HG03469 (cell line): Measurements from ENCODE around the gene FAM210B.
"Not testable (repeated sequence)": the region's sequence is repeated elsewhere in the genome, so short reads cannot be mapped to it uniquely, and the experiment has no call there.

Experiments used
- ATAC-seq: cut with Tn5 transposase; IDR thresholded peaks from one replicate; pipeline ENCODE4 v1.9.1; 2021; ENCODE audit warnings: mild to moderate bottlenecking, moderate library complexity, moderate number of reproducible peaks; ENCODE audit not compliant: unreplicated experiment

FAM210B gene

DNA sequence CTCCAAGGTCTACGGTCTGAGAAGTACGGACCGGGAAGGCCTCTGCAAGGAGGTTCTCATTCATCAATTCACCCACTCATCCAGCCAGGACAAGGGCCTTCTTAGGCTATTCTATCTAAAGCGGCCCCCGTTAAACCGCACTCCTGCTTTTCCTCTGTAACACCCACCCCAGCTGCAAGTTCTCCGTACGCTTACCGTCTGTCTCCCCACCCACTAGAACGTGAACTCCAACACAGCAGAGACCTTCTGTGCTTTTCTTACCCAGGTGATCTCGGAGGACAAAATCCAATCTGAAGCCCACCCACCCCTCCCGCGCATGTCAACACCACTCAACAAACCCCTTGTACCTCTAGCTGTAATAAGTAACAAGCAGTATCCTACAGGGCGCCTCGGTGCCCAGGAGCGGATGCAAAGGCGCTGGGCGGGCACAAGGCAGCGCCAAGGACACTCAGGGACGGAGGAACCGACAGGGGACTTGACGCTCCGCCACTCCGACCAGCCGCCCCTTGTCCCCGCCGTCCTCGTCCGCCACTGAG, 32.9 kb downstream of the FAM210B start:
- no peak for ATAC-seq

DNA sequence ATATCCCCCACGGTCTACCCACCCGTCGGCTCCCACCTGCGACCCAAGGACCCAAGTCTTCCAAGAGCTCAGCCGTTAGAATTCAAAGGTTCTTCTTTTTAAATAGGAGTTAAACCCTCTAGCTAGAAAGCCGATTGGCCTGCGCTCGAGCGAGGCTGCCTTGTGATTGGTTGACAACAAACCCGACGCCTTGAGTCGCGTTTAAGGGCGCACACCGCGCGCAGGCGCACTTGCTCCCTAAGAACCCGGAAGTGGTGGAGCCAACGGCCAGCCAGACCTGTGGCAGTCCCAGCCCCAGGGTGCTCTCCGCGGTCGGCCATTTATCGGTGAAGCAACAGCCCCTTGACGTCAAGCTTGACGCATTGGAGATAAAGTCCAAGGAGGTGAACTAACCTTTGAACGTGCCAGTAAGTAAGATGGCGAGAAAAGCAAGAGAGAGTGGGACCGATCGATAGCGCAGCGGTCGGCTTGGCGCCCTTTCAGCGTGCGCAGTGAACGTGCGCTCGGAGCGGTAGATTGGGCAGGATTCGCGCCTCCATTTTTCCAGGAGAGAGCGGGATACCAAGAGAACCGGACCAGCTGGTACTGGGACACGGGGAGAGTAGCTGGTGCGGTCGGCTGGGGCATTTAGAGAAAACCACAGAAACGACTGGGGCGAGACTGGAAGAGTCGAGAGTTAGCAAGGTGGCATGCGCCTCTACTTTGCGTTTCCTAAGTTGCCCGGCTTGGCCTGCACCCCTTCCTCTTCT, 33.5 kb downstream of the FAM210B start, which contains the start of the genes AURKA and CSTF1:
TSS of gene AURKA (minus strand) at position 84 of the 749 bp plus-strand sequence. CDS start 4,018 bp downstream, outside the sequence.
TSS of gene CSTF1 (plus strand) at position 514 of the 749 bp plus-strand sequence. CDS start 2,908 bp downstream, outside the sequence.
- peak; percentile 91 for ATAC-seq

DNA sequence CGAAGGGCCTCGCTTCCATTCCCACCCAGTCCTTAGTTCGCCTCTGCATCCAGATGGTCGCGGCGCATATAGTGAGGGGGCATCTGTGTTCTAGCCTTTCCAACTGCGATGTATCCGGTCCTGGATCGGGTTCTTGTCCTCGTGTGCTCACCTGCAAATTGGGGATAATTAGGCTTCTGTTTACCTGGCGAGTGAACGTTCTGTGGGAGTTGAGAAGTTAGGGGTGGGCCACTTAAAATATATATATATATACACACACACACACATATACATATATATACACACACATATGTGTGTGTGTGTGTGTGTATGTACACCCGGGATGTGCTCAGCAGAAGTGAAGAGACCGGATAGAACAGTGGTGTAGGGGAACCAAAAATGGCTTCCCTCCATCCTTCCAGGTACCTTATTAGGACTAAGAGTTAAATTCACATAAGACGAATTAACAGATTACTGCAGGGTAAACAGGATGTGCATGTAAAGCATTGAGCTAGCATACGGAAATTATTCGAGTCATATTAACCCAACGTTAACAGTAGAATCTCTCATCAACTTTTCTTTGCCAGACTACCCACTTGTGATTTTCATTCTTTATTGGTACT, 34.2 kb downstream of the FAM210B start:
- no peak for ATAC-seq

DNA sequence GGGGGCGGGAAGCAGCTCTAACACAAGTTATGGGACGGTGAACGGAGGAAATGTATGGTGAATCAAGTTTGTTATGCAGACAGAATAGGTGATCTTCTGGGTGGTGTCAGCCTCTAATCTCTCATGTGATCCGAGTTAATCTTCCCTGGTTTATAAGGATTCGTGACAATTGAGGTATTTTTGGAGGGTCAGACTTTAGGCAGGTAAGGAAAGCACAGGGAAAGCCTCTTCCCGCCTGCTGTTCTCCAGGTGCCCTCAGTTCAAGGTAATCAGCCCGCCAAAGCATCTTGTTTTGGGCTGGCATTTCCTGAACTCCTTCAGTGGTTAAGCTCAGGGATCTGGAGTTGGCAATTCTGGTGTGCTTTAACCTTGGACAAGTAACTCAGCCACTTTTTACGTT, 34.9 kb downstream of the FAM210B start:
- ATAC-seq: no peak

DNA sequence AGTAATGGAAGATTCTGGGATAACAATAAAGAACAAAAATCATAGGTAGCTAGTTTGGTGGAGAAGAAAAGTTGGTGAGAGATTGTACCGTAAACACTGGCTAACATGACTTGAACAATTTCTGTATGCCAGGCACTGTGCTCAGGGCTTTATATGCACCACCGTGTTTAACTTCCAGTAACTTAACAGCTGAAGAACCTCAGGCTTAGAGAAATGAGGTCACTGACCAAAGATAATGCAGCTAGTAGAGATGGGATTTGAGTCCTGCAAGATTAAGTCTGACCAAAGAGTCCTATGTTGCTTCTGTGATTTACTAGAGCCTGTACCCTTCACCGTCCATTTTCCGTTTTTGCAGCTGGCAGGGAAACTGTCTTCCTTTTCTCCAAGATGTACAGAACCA, 36.4 kb downstream of the FAM210B start:
- ATAC-seq: no peak

DNA sequence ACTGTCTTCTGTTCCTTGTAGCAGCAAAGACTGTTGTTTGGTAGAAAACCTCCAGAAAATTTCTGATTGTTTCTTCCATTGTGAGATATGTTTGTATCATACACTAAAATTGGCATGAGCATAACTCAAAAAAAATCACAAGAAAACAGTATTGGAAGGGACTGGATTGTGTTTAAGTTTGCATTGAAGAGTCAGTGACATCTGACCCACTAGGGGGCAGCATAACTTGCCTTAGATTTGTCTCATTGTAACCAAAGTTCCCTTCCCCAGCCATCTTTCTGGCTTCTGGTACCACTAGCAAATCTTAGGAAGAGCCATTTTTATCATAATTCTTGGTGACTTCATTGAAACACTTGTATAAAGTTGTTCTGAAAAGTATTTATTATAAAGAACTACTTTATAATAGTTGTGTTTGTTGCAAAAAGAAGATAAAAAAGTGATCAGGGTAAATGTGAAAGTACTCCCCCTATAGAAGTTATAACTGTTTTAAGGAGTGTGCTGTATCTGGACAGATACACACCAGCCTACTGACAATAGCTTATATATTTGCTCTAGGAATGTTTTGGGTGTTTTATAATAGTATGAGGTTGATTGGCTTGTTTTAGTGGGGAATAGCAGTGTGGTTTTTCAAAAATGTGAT, 41.3 kb downstream of the FAM210B start:
- peak; percentile 69 for ATAC-seq

DNA sequence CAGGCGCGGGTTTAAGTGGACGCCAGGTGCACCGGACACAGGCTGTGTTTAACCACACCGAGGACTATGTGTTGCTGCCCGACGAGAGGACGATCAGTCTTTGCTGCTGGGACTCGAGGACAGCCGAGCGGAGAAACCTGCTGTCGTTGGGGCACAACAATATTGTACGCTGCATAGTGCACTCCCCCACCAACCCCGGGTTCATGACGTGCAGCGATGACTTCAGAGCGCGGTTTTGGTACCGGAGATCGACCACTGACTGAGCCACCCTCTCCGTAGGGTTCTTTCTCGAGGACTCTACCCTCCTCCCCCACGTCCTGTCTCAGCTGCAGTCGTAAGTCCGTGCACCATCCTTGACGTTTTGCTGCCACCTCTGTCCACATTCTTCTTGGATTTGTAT, 44.7 kb downstream of the FAM210B start:
- no peak for ATAC-seq

DNA sequence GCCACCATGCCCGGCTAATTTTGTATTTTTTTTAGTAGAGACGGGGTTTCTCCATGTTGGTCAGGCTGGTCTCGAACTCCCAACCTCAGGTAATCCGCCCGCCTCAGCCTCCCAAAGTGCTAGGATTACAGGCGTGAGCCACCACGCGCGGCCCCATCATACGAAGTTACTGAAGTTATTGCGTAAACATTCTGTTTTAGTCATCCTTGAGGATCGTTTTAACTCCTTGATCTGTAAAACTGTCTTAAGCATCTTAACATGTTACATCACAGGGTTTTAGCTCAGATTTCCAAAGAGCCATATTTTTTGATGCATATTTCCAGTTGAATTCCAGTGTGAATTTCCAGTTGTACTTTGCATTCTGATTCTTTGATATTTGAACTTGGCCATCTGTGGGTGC, 46.6 kb downstream of the FAM210B start:
- not testable (repeated sequence) for ATAC-seq

DNA sequence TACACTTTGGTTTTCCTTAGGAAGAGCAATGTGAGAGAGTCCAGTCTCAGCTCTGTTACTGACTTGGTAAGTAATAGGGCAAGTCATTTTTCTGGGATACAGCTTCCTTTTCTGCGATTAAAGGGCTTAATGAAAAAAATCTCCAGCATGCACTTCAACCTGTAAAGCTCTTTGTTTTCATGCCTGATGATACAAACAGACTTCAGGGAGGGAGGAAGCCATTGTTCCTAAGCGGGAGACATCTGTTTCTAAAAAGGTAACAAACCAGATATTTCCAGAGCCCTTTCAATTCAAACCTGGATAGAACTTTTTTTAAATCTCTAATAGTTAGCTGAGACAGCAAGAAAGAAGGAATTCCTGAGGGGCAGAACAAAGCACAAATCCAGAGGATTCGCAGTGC, 48.1 kb downstream of the FAM210B start:
- no peak for ATAC-seq

DNA sequence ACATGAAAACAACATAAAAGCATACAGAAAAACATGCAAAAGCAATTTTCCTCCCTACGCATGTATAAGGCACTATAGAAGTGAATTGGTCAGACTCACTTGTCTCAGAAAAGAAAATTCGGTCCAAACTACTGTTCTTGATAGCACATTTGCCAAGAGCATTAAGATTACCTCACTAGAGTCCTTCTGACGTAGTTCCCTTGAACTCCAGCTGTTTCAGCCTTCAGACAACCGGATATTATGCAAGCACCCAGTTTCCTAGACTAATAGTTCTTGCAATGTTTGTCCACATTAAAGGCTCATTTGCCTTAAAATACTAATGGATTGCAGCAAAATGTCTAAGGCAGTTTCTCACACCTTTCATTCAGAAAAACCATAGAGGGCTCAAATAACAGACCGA, 50.7 kb downstream of the FAM210B start:
- ATAC-seq: no peak

DNA sequence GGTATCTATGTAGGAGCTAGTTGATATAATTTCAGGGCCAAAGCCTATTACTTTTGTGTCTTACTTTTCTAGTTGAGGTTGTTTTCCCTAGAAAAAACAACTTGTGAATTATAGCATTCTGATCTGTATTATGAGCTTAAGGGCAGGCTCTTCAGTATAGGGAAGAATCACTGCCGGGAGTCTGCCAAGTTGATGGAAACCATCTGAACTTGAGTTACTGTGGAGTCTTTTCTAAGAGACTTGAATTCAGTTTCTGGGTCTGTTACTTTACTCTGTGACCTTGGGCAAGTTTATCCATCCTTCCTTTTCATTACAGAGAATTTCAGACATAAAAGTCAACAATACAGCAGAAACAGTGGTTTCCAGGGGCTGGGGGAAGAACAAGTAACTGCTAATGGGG, 51.2 kb downstream of the FAM210B start:
- ATAC-seq: no peak

DNA sequence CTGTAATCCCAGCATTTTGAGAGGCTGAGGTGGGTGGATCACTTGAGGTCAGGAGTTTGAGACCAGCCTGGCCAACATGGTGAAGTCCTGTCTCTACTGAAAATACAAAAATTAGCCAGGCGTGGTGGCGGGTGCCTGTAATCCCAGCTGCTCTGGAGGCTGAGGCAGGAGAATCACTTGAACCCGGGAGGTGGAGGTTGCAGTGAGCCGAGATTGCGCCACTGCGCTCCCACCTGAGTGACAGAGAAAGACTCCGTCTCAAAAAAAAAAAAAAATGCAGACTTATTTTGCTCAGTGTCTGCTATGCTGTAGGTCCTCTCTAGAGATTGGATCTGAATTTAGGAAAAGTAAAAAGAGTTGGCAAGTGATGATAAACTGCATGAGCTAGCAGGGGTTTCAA, 52.5 kb downstream of the FAM210B start:
- not testable (repeated sequence) for ATAC-seq

DNA sequence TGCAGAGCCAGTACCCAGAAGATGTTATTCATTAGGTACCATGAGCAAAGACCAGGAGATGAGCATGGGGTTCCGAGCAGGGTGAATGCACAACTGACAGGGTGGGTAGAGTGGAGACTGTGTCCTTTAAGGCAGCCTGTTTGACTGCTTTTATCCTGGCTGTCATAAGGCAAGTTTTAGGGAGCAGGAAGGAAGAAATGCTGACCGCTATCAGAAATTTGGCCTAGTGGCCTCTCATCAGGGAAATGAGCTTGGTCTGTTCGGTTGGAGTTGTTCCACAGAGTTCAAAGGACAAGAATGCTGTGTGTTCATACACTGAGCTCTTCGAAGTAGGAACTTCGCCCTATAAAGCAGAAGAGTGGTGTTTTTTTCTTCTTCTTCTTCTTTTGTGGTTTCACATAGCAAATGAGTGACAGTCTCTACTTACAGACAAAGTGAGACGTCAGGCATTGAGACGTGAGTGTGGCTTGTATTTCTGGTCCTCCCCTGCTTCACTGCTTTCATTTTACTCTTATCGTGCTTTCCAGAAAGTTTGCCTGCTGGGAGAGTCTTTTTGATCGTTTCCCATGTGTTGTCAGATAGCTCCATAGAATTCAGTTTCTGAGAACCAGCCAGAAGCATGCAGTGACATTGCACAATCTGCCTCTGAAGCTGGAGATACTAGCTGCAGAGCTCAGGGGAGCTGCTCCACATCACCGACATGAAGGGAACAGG, 53.1 kb downstream of the FAM210B start, which contains the start of gene CASS4:
TSS of gene CASS4 (plus strand) at position 502 of the 714 bp plus-strand sequence. CDS start at position 701, 199 bp downstream.
- ATAC-seq: no peak

DNA sequence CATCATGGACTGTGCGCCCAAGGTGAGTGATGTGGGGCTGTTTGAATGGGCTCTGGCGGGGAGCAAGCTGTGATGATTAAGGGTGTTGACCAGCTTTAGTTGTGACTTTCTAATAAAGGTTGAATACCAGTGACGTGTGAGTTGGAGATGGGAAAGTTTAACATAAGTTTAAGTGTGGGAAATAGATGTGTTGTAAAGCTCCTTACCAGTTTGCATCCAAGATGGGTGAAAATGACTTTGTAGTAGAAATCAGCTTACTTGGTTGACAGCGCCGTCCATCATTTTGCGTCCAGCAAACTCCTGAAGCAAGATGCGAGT, 53.7 kb downstream of the FAM210B start:
- ATAC-seq: no peak

DNA sequence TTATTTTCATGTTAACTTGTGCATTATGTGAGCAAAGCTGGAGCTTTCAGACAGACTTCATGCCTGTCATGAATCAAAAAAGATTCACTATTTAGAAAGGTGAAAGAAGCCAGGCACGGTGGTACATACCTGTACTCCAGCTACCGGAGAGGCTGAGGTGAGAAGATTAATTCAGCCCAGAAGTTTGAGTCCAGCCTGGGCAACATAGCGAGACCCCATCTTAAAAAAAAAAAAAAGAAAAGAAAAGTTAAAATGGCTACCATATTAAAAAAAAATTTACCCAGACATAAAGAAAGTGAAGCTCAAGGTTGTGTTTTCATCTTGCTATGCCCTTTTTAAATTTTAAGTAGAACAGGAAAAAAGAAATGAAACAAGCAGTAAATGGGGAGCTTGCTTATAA, 54.2 kb downstream of the FAM210B start:
- no peak for ATAC-seq

DNA sequence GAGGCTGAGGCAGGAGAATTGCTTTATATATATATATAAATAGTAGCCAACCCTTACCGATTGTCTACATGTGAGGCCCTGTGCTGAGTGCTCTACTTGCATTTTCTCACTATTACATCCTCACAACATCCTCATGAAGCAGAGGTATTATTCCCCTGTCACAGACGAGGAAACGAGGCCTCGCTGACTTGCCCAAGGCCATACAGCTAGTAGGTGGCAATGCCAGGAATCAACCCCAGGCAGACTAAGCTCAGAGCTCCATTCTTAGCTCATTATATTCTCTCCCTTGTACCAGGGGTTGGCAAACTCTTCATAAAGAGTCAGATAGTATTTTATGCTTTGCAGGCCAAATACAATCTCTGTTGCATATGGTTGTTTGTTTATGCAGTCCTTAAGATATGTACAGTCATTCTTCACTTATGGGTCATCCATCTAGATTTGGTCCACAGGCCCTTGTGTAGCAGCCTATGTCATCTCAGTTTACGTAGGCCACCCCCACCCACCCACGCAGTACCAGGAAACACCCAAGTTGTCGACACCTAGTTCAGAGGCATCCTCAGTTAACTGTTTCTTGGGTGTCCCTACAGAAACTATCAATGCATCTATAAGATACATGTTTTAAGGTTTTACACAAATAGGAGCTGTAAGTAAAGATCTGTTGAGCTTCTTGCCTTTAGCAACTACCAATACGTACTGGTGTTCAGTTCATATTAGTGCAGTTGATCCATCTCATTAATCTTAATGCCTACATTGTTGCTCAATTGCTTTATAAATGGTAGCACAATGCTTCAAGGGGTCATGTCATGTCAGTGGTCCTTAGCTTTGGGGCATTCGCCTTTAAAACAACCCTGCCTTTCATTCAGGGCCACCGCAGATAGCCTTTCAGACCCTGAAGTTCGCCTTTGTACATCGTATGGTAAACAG, 56.3 kb downstream of the FAM210B start:
- ATAC-seq: no peak

DNA sequence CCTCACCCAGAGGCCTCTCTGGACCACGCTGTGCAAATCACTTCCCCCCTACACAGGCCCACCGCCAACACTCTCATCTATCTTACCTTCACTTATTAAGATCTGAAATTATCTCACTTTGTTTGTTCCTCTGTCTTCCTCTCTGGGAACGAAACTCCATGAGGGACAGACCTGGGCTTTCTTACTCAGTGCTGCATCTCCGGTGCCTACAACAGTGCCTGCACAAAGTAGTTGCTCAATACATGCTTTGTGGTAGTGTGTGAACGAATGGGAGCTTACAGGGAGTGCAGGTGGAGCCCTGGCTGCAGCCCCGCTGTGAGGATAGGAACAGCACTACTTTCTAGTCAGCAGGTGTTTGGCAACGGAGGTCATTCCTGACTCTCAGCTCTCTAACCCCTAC, 58.6 kb downstream of the FAM210B start:
- no peak for ATAC-seq

DNA sequence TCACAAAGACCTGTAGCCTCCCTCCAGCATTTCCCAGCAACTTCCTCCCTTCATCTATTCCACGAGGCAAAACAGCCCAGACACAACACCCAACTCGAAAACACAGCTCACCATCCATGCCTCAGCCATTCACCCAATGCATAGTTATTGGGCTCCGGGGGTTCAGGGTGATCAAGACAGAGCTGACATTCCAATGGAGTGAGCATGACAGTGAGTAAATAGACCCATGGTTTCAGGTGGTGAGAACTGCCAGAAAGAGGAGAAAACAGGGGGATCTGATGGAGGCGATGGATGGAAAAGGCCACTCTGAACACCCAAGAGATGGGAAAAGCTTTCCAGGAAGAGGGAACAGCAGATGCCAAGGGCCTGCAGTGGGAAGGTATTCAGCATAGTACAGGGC, 59.1 kb downstream of the FAM210B start:
- no peak for ATAC-seq
